Esophagus muscularis mucosa (tissue), 3 donors: ENCODE results near the gene RNF217.

ENCODE experiments used
- CTCF ChIP-seq, 3 experiments: fragments of 200-600 bp in 2 of 3; fragments of 450-650 bp in 1 of 3; sonication (generic) in 2 of 3; IDR thresholded peaks; one replicate each; pipeline ENCODE4 v1.5.1; 2017 to 2019; ENCODE audit warnings: antibody characterized with exemption in 3 of 3, mild to moderate bottlenecking in 2 of 3, moderate library complexity in 1 of 3
- POLR2A ChIP-seq: fragments of 450-650 bp; IDR thresholded peaks from one replicate; pipeline ENCODE4 v1.6.1; 2017; ENCODE audit warnings: antibody characterized with exemption, moderate library complexity, mild to moderate bottlenecking, low read depth

- no peak for TF ChIP-seq CTCF (IDR thresholded peaks at IDR 0.05)
- TF ChIP-seq POLR2A: no peak
Measured at GRCh38 chr6:124989136-124989983, 27.1 kb downstream of the RNF217 start.
